ENCODE data around the gene PUS1.

DNA sequence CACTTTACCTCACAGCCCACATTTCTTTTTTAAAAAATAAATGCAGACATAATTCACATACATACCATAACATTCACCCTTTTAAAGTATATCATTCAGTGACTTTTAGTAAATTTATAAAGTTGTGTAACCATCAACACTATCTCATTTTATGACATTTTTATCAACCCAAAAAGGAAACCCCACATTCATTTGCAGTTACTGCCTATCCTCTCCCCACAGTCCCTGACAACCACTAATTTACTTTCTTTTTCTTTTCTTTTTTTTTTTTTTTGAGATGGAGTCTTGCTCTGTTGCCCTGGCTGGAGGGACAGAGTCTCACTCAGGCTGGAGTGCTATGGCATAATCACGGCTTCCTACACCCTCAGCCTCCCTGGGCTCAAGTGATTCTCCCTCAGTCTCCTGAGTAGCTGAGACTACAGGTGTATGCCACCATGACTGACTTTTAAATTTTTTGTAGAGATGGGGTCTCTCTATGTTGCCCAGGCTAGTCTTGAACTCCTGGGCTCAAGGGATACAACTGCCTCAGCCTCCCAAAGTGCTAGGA, 19.2 kb downstream of the PUS1 start:
- no peak for TF ChIP-seq CTCF (IDR thresholded peaks at IDR 0.05; ENCODE audit: poor library complexity, severe bottlenecking)
- TF ChIP-seq EZH2 (IDR thresholded peaks at IDR 0.05; ENCODE audit: borderline replicate concordance, insufficient read depth, low read length, poor library complexity, severe bottlenecking): no peak
- no peak for TF ChIP-seq TAF1 (IDR thresholded peaks at IDR 0.05; ENCODE audit: low read depth)
- no peak for TF ChIP-seq EP300 (conservative IDR thresholded peaks at IDR 0.05; ENCODE audit: poor library complexity, severe bottlenecking)
- no peak for TF ChIP-seq SMC3 (conservative IDR thresholded peaks at IDR 0.05; ENCODE audit: poor library complexity)
